B cell (primary cell): ENCODE data around the gene SLC6A20. TPM values are rescaled to one million over a fixed set of nuclear protein-coding genes. Genes with fewer than 3 reads are reported as not detected.

ENCODE experiments used
- ATAC-seq: fragments of 200-7000 bp; cut with Tn5 transposase; one replicate; pipeline ENCODE4 v1.10.0; 2021; ENCODE audit warnings: low read depth, mild to moderate bottlenecking, moderate number of reproducible peaks, moderate library complexity
- CTCF ChIA-PET: fragments of 350-600 bp; sonication (Branson Sonifier 250); formaldehyde crosslinking; loops from one replicate; lab custom pipeline; 2021; ENCODE audit warnings: antibody characterized with exemption, inconsistent platforms; lab: Charles Lee
- POLR2A ChIA-PET: fragments of 350-600 bp; sonication (Branson Sonifier 250); formaldehyde crosslinking; loops from one replicate; lab custom pipeline; 2021; ENCODE audit warnings: antibody characterized with exemption; lab: Charles Lee
- DNase-seq: peaks from one replicate; pipeline ENCODE4 v3.0.0; 2013
- H2AFZ ChIP-seq: 2 replicates; pipeline ENCODE4 v1.6.1; 2012; ENCODE audit warnings: mild to moderate bottlenecking, low read depth, low read length; ENCODE audit not compliant: insufficient read depth, poor library complexity, severe bottlenecking
- H3K27ac ChIP-seq, 2 donors: 1 replicate in 1 of 2; 2 replicates in 1 of 2; pipeline ENCODE4 v1.5.1; 2012 to 2013; ENCODE audit warnings: low read length in 2 of 2, mild to moderate bottlenecking in 2 of 2, moderate library complexity in 1 of 2
- H3K27me3 ChIP-seq, 4 experiments: fragments of 200-600 bp in 1 of 4; sonication (generic) in 1 of 4; replicated peaks in 1 of 4; 1 replicate in 2 of 4; 2 replicates in 2 of 4; pipeline versions ENCODE4 v1.6.1 to v1.7.0; 2013 to 2016; ENCODE audit warnings: low read length in 3 of 4, mild to moderate bottlenecking in 2 of 4, mixed read lengths in 1 of 4, moderate library complexity in 1 of 4; ENCODE audit not compliant: insufficient read depth in 4 of 4, control insufficient read depth in 3 of 4; ENCODE audit errors: control extremely low read depth in 1 of 4
- H3K36me3 ChIP-seq, 2 experiments: replicated peaks in 1 of 2; 1 replicate in 1 of 2; 2 replicates in 1 of 2; pipeline versions ENCODE4 v1.6.1 to v1.7.1; 2013; ENCODE audit warnings: low read length in 1 of 2; ENCODE audit not compliant: insufficient read depth in 2 of 2, control insufficient read depth in 1 of 2; ENCODE audit errors: control extremely low read depth in 1 of 2, extremely low read depth in 1 of 2
- H3K4me1 ChIP-seq, 2 donors: fragments of 200-600 bp in 1 of 2; sonication (generic) in 1 of 2; 1 replicate in 1 of 2; 2 replicates in 1 of 2; pipeline versions ENCODE4 v1.5.1 to v1.6.1; 2013 to 2017; ENCODE audit warnings: low read length in 2 of 2; ENCODE audit not compliant: control insufficient read depth in 2 of 2, insufficient read depth in 2 of 2
- H3K4me2 ChIP-seq: replicated peaks from 2 replicates; pipeline ENCODE3; 2012; ENCODE audit warnings: mild to moderate bottlenecking, low read depth, low read length; ENCODE audit not compliant: poor library complexity, severe bottlenecking
- H3K4me3 ChIP-seq, 5 experiments: fragments of 200-600 bp in 1 of 5; sonication (generic) in 1 of 5; 1 replicate in 3 of 5; 2 replicates in 2 of 5; pipeline versions ENCODE4 v1.5.1 to v1.7.0; 2011 to 2016; ENCODE audit warnings: low read length in 4 of 5, mild to moderate bottlenecking in 4 of 5, low read depth in 2 of 5, control low read depth in 1 of 5, moderate library complexity in 1 of 5; ENCODE audit not compliant: insufficient read depth in 1 of 5; ENCODE audit errors: control extremely low read depth in 1 of 5, extremely low read depth in 1 of 5
- H3K79me2 ChIP-seq: fragments of 200-600 bp; sonication (generic); one replicate; pipeline ENCODE4 v1.6.0; 2016; ENCODE audit warnings: low read length; ENCODE audit not compliant: control insufficient read depth, insufficient read depth
- H3K9ac ChIP-seq: fragments of 200-600 bp; sonication (generic); 2 replicates; pipeline ENCODE4 v1.6.1; 2017; ENCODE audit warnings: mild to moderate bottlenecking, low read length, moderate library complexity
- H3K9me3 ChIP-seq, 3 donors: one replicate each; pipeline versions ENCODE4 v1.6.1 to v1.7.1; 2013; ENCODE audit warnings: low read length in 2 of 3; ENCODE audit not compliant: control insufficient read depth in 2 of 3, insufficient read depth in 1 of 3; ENCODE audit errors: control extremely low read depth in 1 of 3
- H4K20me1 ChIP-seq: 2 replicates; pipeline ENCODE4 v1.6.0; 2012; ENCODE audit warnings: mild to moderate bottlenecking, low read length; ENCODE audit not compliant: insufficient read depth, control insufficient read depth, poor library complexity, severe bottlenecking
- H3K27ac Mint-ChIP-seq: one replicate; pipeline ENCODE4 v1.8.0; 2021; ENCODE audit warnings: mixed read lengths
- H3K27me3 Mint-ChIP-seq: one replicate; pipeline ENCODE4 v1.8.0; 2021; ENCODE audit warnings: mixed read lengths
- H3K4me1 Mint-ChIP-seq: one replicate; pipeline ENCODE4 v1.8.0; 2021; ENCODE audit warnings: mixed read lengths
- H3K4me3 Mint-ChIP-seq: one replicate; pipeline ENCODE4 v1.8.0; 2021; ENCODE audit warnings: mixed read lengths
- H3K9me3 Mint-ChIP-seq: one replicate; pipeline ENCODE4 v1.8.0; 2022; ENCODE audit warnings: mixed read lengths; ENCODE audit not compliant: insufficient read depth
- EZH2 ChIP-seq: IDR thresholded peaks from 2 replicates; pipeline ENCODE4 v1.6.1; 2012; ENCODE audit warnings: borderline replicate concordance, low read depth, mild to moderate bottlenecking, moderate library complexity, low read length; ENCODE audit not compliant: insufficient read depth, poor library complexity, severe bottlenecking
- WGBS: methylation state at CpG from one replicate; pipeline ENCODE4 v1.1.5; 2013; ENCODE audit warnings: missing lambda C conversion rate; ENCODE audit not compliant: insufficient coverage; 5-methylcytosine and 5-hydroxymethylcytosine counted together
- intact Hi-C: fragments of 100-400 bp; cut with micrococcal nuclease; formaldehyde crosslinking; loops from one replicate; pipeline ENCODE4 v1.10.0; 2022
- polyA plus RNA-seq: library from polyadenylated mRNA; depleted of rRNA; stranded (reverse); fragments of >200 nt; gene quantifications from 2 replicates; pipeline ENCODE4 v1.2.3, GENCODE V29; 2012
- total RNA-seq, 2 donors: library from RNA; stranded (reverse); fragments of 120-200 nt in 1 of 2; gene quantifications; 1 replicate in 1 of 2; 2 replicates in 1 of 2; pipeline versions ENCODE4 v1.2.3 to v1.2.4, GENCODE V29; 2013 to 2022
- TF ChIP-seq, protein P1 (sequence below): fragments of 200-600 bp; IDR thresholded peaks from one replicate; pipeline ENCODE4 v1.8.0; 2022; ENCODE audit warnings: antibody characterized with exemption, mild to moderate bottlenecking

Gene SLC6A20
- total and polyA plus RNA-seq, 2 donors (not counting 1 experiment from before 2014, with no cell fraction given): 0.32 TPM; not detected in 1

DNA sequence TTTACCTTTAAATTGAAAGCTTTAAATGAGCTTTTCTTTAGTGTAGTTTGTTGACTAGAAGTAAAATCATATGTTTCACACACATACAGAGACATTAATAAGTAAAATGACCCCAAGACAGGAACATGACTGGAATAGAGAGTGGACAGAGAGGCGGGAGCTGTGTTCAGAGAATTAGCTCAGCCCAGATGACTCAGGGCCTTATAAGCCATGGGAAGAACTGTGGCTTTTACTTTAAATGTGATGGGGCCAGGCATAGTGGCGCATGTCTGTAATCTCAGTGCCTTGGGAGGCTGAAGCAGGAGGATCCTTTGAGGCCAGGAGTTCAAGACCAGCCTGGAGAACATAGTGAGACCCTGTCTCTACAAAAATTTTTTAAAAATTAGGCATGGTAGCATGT lies 80.4 kb downstream of the SLC6A20 start:
- Mint-ChIP-seq H3K4me3 (no peak overlapping the region), H3K27me3 (no peaks in the 10 kb centered on the region), H3K9me3 (no peaks in the 10 kb centered on the region), H3K27ac (peak overlapping the region; percentile 10), H3K4me1 (no peaks in the 10 kb centered on the region)
- ATAC-seq (no peak), DNase-seq (no peak)
- POLR2A ChIA-PET: no interaction called here
- no peak overlapping the region for H2AFZ ChIP-seq
- H3K9ac ChIP-seq: no peak overlapping the region
- WGBS: no CpG with 5 or more reads among the region's 2 CpGs
- H3K27ac ChIP-seq: no peak overlapping the region
- peaks cover 3 to 49% of the 10 kb centered on the region in 2 experiments for H3K36me3 ChIP-seq
- no peaks in the 10 kb centered on the region for H3K9me3 ChIP-seq
- H3K4me2 ChIP-seq: no peak overlapping the region
- no peaks in the 10 kb centered on the region for H4K20me1 ChIP-seq
- no peak overlapping the region for H3K4me3 ChIP-seq
- CTCF ChIA-PET: interaction anchor here (1.7 kb wide), 1 partner anchor 205 kb away, joined by 5 read pairs; no protein-coding TSS in a partner anchor
- H3K79me2 ChIP-seq: no peaks in the 10 kb centered on the region
- intact Hi-C loops: no loop called here
- TF ChIP-seq, protein P1, sequence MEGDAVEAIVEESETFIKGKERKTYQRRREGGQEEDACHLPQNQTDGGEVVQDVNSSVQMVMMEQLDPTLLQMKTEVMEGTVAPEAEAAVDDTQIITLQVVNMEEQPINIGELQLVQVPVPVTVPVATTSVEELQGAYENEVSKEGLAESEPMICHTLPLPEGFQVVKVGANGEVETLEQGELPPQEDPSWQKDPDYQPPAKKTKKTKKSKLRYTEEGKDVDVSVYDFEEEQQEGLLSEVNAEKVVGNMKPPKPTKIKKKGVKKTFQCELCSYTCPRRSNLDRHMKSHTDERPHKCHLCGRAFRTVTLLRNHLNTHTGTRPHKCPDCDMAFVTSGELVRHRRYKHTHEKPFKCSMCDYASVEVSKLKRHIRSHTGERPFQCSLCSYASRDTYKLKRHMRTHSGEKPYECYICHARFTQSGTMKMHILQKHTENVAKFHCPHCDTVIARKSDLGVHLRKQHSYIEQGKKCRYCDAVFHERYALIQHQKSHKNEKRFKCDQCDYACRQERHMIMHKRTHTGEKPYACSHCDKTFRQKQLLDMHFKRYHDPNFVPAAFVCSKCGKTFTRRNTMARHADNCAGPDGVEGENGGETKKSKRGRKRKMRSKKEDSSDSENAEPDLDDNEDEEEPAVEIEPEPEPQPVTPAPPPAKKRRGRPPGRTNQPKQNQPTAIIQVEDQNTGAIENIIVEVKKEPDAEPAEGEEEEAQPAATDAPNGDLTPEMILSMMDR: no peak
- no peak for TF ChIP-seq EZH2
- no peaks in the 10 kb centered on the region for H3K4me1 ChIP-seq
- no peaks in the 10 kb centered on the region for H3K27me3 ChIP-seq

DNA sequence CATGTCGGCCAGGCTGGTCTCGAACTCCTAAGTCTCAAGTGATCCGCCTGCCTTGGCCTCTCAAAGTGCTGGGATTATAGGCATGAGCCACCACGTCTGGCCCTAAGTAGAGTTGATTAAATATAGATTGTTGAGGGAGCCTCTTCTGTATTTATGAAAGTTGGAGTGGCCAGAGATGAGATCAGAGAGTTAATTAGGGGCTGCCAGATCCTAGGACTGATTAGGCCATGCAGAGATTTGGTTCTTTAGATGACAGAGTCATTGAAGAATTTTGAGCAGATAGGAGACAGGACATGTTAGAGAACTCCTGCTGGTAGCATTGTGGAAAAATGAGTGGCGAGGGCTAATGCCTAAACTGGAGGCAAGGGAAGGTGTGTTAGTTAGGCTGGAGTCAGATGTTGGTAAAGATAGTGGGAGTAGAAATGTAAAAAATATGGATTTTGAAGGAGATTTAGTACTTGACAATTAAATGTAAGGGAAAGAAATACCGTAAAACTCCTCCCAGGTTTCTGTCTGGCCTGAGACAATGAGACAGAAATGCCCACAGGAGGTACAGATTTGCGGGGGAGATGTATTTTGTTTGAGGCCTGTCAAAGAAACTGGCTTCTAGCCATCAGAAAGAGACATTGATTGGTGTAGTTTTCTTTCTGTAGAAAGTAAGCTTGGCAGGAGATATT lies 83.8 kb downstream of the SLC6A20 start:
- H3K27me3 Mint-ChIP-seq: no peaks in the 10 kb centered on the region
- Histone ChIP-seq H3K9me3 (peaks cover 0 to 2% (median 0%) of the 10 kb centered on the region in 3 donors), H3K4me2 (no peak overlapping the region), H3K4me3 (no peak overlapping the region), H3K79me2 (no peaks in the 10 kb centered on the region), H3K4me1 (no peaks in the 10 kb centered on the region), H3K27ac (no peak overlapping the region), H3K27me3 (no peaks in the 10 kb centered on the region), H2AFZ (no peak overlapping the region), H4K20me1 (no peaks in the 10 kb centered on the region), H3K9ac (no peak overlapping the region), H3K36me3 (peaks cover 12 to 66% of the 10 kb centered on the region in 2 experiments)
- H3K4me1 Mint-ChIP-seq: no peaks in the 10 kb centered on the region
- no peak overlapping the region for H3K4me3 Mint-ChIP-seq
- CTCF ChIA-PET: interaction anchor here (1.1 kb wide), 1 partner anchor 19 kb away, joined by 3 read pairs; no protein-coding TSS in a partner anchor
- H3K27ac Mint-ChIP-seq: no peak overlapping the region
- intact Hi-C loops: no loop called here
- 100% methylated on average over 6 of the region's 7 CpGs for WGBS
- DNase-seq (no peak), ATAC-seq (no peak)
- TF ChIP-seq EZH2: no peak
- H3K9me3 Mint-ChIP-seq: no peaks in the 10 kb centered on the region
- POLR2A ChIA-PET: no interaction called here
